Mammary epithelial cell (primary cell): ENCODE measurements around the gene UBAC2.

Experiments used
- CTCF ChIP-seq, 2 donors: IDR thresholded peaks in 1 of 2; conservative IDR thresholded peaks in 1 of 2; 2 replicates each; pipeline ENCODE4 v1.5.1; 2011 to 2012; ENCODE audit warnings: inconsistent platforms in 2 of 2, low read length in 2 of 2, mild to moderate bottlenecking in 2 of 2, control low read depth in 1 of 2, low read depth in 1 of 2; ENCODE audit not compliant: insufficient read depth in 1 of 2; ENCODE audit errors: extremely low read depth in 1 of 2
- EZH2 ChIP-seq: IDR thresholded peaks from 2 replicates; pipeline ENCODE4 v1.6.1; 2012; ENCODE audit warnings: low read length, inconsistent platforms, borderline replicate concordance

GRCh38 chr13:99431927-99432608 lies 231.4 kb downstream of the UBAC2 start:
- no peak for TF ChIP-seq CTCF (conservative IDR thresholded peaks at IDR 0.05 in 1 of 2, IDR thresholded peaks at IDR 0.05 in 1 of 2; ENCODE audit: extremely low read depth in 1 of 2, insufficient read depth in 1 of 2, low read depth in 1 of 2, low read length in 2 of 2)
- no peak for TF ChIP-seq EZH2
